Embryonic facial prominence (tissue), 1 donor: ENCODE results near the gene SNX25.

Experiments
- DNase-seq: peaks from one replicate; pipeline ENCODE4 v3.0.0-alpha.2; 2016; ENCODE audit errors: extremely low spot score

Gene SNX25

GRCh38 chr4:185261946-185262345, 52.5 kb downstream of the SNX25 start:
- DNase-seq = no peak

GRCh38 chr4:185263419-185263818, 54.0 kb downstream of the SNX25 start:
- DNase-seq = no peak

GRCh38 chr4:185265942-185266341, 56.5 kb downstream of the SNX25 start:
- DNase-seq = no peak

GRCh38 chr4:185269286-185269685, 59.9 kb downstream of the SNX25 start:
- no peak for DNase-seq

- no peak for DNase-seq
Measured at GRCh38 chr4:185270037-185270436, 60.6 kb downstream of the SNX25 start.

GRCh38 chr4:185270885-185271284, 61.5 kb downstream of the SNX25 start:
- DNase-seq = no peak

- DNase-seq = no peak
Measured at GRCh38 chr4:185272245-185272644, 62.8 kb downstream of the SNX25 start.

GRCh38 chr4:185275501-185275900, 66.1 kb downstream of the SNX25 start:
- DNase-seq = no peak

- no peak for DNase-seq
Measured at GRCh38 chr4:185276036-185276435, 66.6 kb downstream of the SNX25 start.

- no peak for DNase-seq
Measured at GRCh38 chr4:185278716-185279115, 69.3 kb downstream of the SNX25 start.

GRCh38 chr4:185280608-185281007, 71.2 kb downstream of the SNX25 start:
- no peak for DNase-seq

GRCh38 chr4:185282968-185283367, 73.6 kb downstream of the SNX25 start:
- DNase-seq = no peak

- no peak for DNase-seq
Measured at GRCh38 chr4:185283723-185284122, 74.3 kb downstream of the SNX25 start.

GRCh38 chr4:185285632-185286393, 76.4 kb downstream of the SNX25 start:
- no peak for DNase-seq

- DNase-seq = no peak
Measured at GRCh38 chr4:185286571-185286970, 77.2 kb downstream of the SNX25 start.

- DNase-seq = no peak
Measured at GRCh38 chr4:185287031-185287430, 77.6 kb downstream of the SNX25 start.

- DNase-seq = no peak
Measured at GRCh38 chr4:185290018-185290607, 80.7 kb downstream of the SNX25 start.

GRCh38 chr4:185290656-185291055, 81.3 kb downstream of the SNX25 start:
- DNase-seq = no peak

GRCh38 chr4:185293202-185293601, 83.8 kb downstream of the SNX25 start:
- no peak for DNase-seq

- no peak for DNase-seq
Measured at GRCh38 chr4:185296665-185297460, 87.5 kb downstream of the SNX25 start.

- DNase-seq = no peak
Measured at GRCh38 chr4:185298728-185299430, 89.5 kb downstream of the SNX25 start.

- DNase-seq = no peak
Measured at GRCh38 chr4:185304541-185304940, 95.1 kb downstream of the SNX25 start.
